Ureter (tissue), 1 donor: ENCODE measurements around the gene SLC46A2. TPM values are rescaled to one million over a fixed set of nuclear protein-coding genes. Genes with fewer than 3 reads are reported as not detected.

Source experiments
- DNase-seq: peaks from one replicate; pipeline ENCODE4 v3.0.0-alpha.2; 2020; ENCODE audit warnings: low spot score
- total RNA-seq: library from RNA; stranded (reverse); gene quantifications from one replicate; pipeline ENCODE4 v1.2.4, GENCODE V29; 2023
- donor health status: DM: yes; HTN: yes; CAD: no.

SLC46A2 gene
- 4.2 TPM for total RNA-seq

GRCh38 chr9:112890106-112891081, at the start of gene SLC46A2:
TSS of gene SLC46A2 (minus strand) at chr9:112890876. CDS start at chr9:112890681, 195 bp downstream.
- no peak for DNase-seq

GRCh38 chr9:112939418-112939817, 48.7 kb upstream of the SLC46A2 start:
- no peak for DNase-seq

GRCh38 chr9:112933696-112934095, 43.0 kb upstream of the SLC46A2 start:
- no peak for DNase-seq

- DNase-seq, result no peak
These were observed 34.5 kb upstream of the SLC46A2 start for GRCh38 chr9:112925058-112925641.

GRCh38 chr9:112921549-112921948, 30.9 kb upstream of the SLC46A2 start:
- no peak for DNase-seq

GRCh38 chr9:112917987-112918362, 27.3 kb upstream of the SLC46A2 start:
- DNase-seq, result no peak

- no peak for DNase-seq
These were observed 26.6 kb upstream of the SLC46A2 start for GRCh38 chr9:112917047-112917986.

- no peak for DNase-seq
These were observed 23.8 kb upstream of the SLC46A2 start for GRCh38 chr9:112914524-112914923.

GRCh38 chr9:112913326-112913725, 22.6 kb upstream of the SLC46A2 start:
- no peak for DNase-seq

GRCh38 chr9:112912636-112913035, 22.0 kb upstream of the SLC46A2 start:
- no peak for DNase-seq

GRCh38 chr9:112911736-112912135, 21.1 kb upstream of the SLC46A2 start:
- no peak for DNase-seq

- no peak for DNase-seq
These were observed 14.4 kb upstream of the SLC46A2 start for GRCh38 chr9:112905084-112905483.

GRCh38 chr9:112900901-112901300, 10.2 kb upstream of the SLC46A2 start:
- no peak for DNase-seq

GRCh38 chr9:112900488-112900887, 9.8 kb upstream of the SLC46A2 start:
- no peak for DNase-seq

GRCh38 chr9:112898872-112899311, 8.2 kb upstream of the SLC46A2 start:
- DNase-seq, result no peak

GRCh38 chr9:112896131-112896530, 5.5 kb upstream of the SLC46A2 start:
- DNase-seq, result no peak

GRCh38 chr9:112894699-112895098, 4.0 kb upstream of the SLC46A2 start:
- no peak for DNase-seq

- DNase-seq, result no peak
These were observed 3.4 kb upstream of the SLC46A2 start for GRCh38 chr9:112894041-112894440.

- no peak for DNase-seq
These were observed 2.3 kb upstream of the SLC46A2 start for GRCh38 chr9:112892981-112893380.

- no peak for DNase-seq
These were observed 845 bp upstream of the SLC46A2 start for GRCh38 chr9:112891521-112891920.

- DNase-seq, result no peak
These were observed 3.3 kb downstream of the SLC46A2 start for GRCh38 chr9:112887381-112887780.

- no peak for DNase-seq
These were observed 4.3 kb downstream of the SLC46A2 start for GRCh38 chr9:112886351-112886750.
